Activated CD8-positive, alpha-beta T cell treated with anti-CD3 and anti-CD28 coated beads for 36 hours (primary cell): ENCODE measurements around the gene NF1. TPM values are rescaled to one million over a fixed set of nuclear protein-coding genes. Genes with fewer than 3 reads are reported as not detected.
"Not testable (repeated sequence)": the region's sequence is repeated elsewhere in the genome, so short reads cannot be mapped to it uniquely, and the experiment has no call there.

ENCODE experiments used
- ATAC-seq: fragments of 200-7000 bp; cut with Tn5 transposase; one replicate; pipeline ENCODE4 v1.10.0; 2021; ENCODE audit warnings: mild to moderate bottlenecking, moderate library complexity
- CTCF ChIA-PET: fragments of 350-600 bp; sonication (Branson Sonifier 250); formaldehyde crosslinking; loops from one replicate; lab custom pipeline; 2021; ENCODE audit warnings: antibody characterized with exemption; lab: Charles Lee
- POLR2A ChIA-PET: fragments of 350-600 bp; sonication (Branson Sonifier 250); formaldehyde crosslinking; loops from one replicate; lab custom pipeline; 2021; ENCODE audit warnings: antibody characterized with exemption; lab: Charles Lee
- DNase-seq: peaks from one replicate; pipeline ENCODE4 v3.0.0-alpha.2; 2020
- H3K27ac Mint-ChIP-seq: one replicate; pipeline ENCODE4 v1.8.0; 2021; ENCODE audit warnings: mild to moderate bottlenecking, mixed read lengths
- H3K27me3 Mint-ChIP-seq: one replicate; pipeline ENCODE4 v1.8.0; 2021; ENCODE audit warnings: mixed read lengths
- H3K36me3 Mint-ChIP-seq: one replicate; pipeline ENCODE4 v1.8.0; 2021; ENCODE audit warnings: low read depth, mixed read lengths
- H3K4me1 Mint-ChIP-seq: one replicate; pipeline ENCODE4 v1.8.0; 2021; ENCODE audit warnings: low read depth, mixed read lengths
- H3K4me3 Mint-ChIP-seq: one replicate; pipeline ENCODE4 v1.8.0; 2021; ENCODE audit warnings: mild to moderate bottlenecking, moderate library complexity, mixed read lengths
- H3K9me3 Mint-ChIP-seq: one replicate; pipeline ENCODE4 v1.8.0; 2021; ENCODE audit warnings: mixed read lengths
- CTCF ChIP-seq: fragments of 200-600 bp; IDR thresholded peaks from one replicate; pipeline ENCODE4 v1.8.0; 2022; ENCODE audit warnings: antibody characterized with exemption, mild to moderate bottlenecking
- intact Hi-C: fragments of 100-400 bp; cut with micrococcal nuclease; formaldehyde crosslinking; loops from one replicate; pipeline ENCODE4 v1.10.0; 2022
- total RNA-seq, 2 experiments: library from RNA; stranded (reverse); gene quantifications; one replicate each; pipeline ENCODE4 v1.2.3, GENCODE V29; 2021

NF1 gene
- total RNA-seq, 2 experiments from 2014 or later: 19.4 to 20.1 TPM

DNA sequence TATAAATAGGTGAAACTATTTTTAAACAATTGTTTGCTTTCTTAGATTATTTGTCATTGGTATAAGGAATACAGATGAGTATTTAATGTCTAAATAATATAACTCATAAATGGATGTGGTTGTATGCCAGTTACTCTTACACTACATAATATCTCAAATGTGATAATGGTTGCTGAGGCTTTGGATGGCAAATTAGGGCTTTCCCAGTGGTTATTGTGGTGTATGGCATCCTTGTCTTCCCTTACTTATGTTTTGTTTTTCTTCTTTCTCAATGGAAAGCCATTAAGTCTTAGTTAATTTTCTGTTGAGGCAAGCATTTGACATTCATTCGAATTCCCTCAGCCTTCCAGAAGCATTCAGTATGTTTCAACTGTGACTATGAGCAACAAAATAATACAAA, 191.8 kb downstream of the NF1 start:
- no peak overlapping the region for H3K27ac Mint-ChIP-seq
- no peaks in the 10 kb centered on the region for H3K27me3 Mint-ChIP-seq
- ChIA-PET CTCF (no interaction called here), POLR2A (interaction anchor here (0.7 kb wide), 1 partner anchor 448 kb away, joined by 3 read pairs; no protein-coding TSS in a partner anchor)
- peaks cover 20% of the 10 kb centered on the region for H3K4me1 Mint-ChIP-seq
- no peak for DNase-seq
- no peak for ATAC-seq
- H3K4me3 Mint-ChIP-seq: no peak overlapping the region
- H3K36me3 Mint-ChIP-seq: peaks cover 8% of the 10 kb centered on the region
- no peaks in the 10 kb centered on the region for H3K9me3 Mint-ChIP-seq
- no peak for TF ChIP-seq CTCF
- intact Hi-C loops: no loop called here

DNA sequence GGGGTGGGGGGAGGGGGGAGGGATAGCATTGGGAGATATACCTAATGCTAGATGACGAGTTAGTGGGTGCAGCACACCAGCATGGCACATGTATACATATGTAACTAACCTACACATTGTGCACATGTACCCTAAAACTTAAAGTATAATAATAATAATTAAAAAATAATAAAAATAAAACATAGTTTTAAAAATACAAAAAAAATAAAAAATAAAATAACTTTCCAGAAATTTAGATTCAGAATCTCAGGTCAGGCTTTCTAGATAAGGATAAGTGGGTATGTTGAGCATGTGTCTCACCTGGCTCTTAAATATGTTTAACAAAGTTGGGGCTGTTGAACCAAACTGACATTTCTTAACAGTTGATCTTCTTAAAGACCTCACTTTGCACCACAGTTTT, 193.2 kb downstream of the NF1 start:
- H3K9me3 Mint-ChIP-seq, H3K27ac Mint-ChIP-seq, POLR2A ChIA-PET, intact Hi-C loops, H3K36me3 Mint-ChIP-seq, H3K4me3 Mint-ChIP-seq, H3K27me3 Mint-ChIP-seq, ATAC-seq, DNase-seq, CTCF ChIA-PET: not testable (repeated sequence)
- H3K4me1 Mint-ChIP-seq: peaks cover 20% of the 10 kb centered on the region

DNA sequence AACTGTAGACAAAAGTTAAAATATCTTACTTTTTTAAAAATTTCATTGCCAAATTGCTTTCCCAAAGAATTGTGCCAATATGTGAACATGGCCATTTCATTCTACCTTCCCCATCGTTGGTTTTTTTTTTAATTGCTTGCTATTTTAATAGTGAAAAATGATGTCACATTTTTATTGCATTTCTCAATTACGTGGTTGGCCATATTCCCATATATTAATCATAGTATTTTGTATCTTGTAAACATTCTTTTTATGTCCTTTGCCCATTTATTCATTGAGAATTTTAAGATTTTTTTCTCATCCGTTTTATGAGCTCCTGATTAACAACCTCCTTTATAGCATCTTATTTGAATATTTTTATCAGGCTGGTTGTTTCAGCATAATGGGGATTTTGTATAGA, 195.0 kb downstream of the NF1 start:
- Mint-ChIP-seq H3K27ac (no peak overlapping the region), H3K36me3 (peaks cover 11% of the 10 kb centered on the region), H3K27me3 (no peaks in the 10 kb centered on the region), H3K4me1 (peaks cover 20% of the 10 kb centered on the region), H3K4me3 (no peak overlapping the region), H3K9me3 (no peaks in the 10 kb centered on the region)
- DNase-seq: no peak
- ChIA-PET CTCF (no interaction called here), POLR2A (interaction anchor here (0.6 kb wide), 1 partner anchor 249 kb away, joined by 3 read pairs; no protein-coding TSS in a partner anchor)
- no peak for TF ChIP-seq CTCF
- intact Hi-C loops: no loop called here
- ATAC-seq: no peak

GRCh38 chr17:31291820-31292219, 197.0 kb downstream of the NF1 start:
- CTCF ChIA-PET: no interaction called here
- ATAC-seq: no peak
- Mint-ChIP-seq H3K27ac (no peak overlapping the region), H3K4me3 (no peak overlapping the region), H3K4me1 (peaks cover 20% of the 10 kb centered on the region), H3K27me3 (no peaks in the 10 kb centered on the region), H3K36me3 (peaks cover 11% of the 10 kb centered on the region), H3K9me3 (no peaks in the 10 kb centered on the region)
- DNase-seq: no peak
- POLR2A ChIA-PET: no interaction called here
- TF ChIP-seq CTCF: no peak
- intact Hi-C loops: no loop called here

GRCh38 chr17:31293581-31293980, 198.8 kb downstream of the NF1 start:
- ChIA-PET CTCF (interaction anchor here (1.0 to 1.5 kb wide), 2 partner anchors 9 to 225 kb away, joined by 3 to 5 read pairs; no protein-coding TSS in a partner anchor), POLR2A (interaction anchor here (1.0 kb wide), 1 partner anchor 16 kb away, joined by 3 read pairs; no protein-coding TSS in a partner anchor)
- peaks cover 13% of the 10 kb centered on the region for H3K4me1 Mint-ChIP-seq
- H3K36me3 Mint-ChIP-seq: peaks cover 3% of the 10 kb centered on the region
- DNase-seq (no peak), ATAC-seq (no peak)
- no peak overlapping the region for H3K4me3 Mint-ChIP-seq
- no peaks in the 10 kb centered on the region for H3K27me3 Mint-ChIP-seq
- H3K9me3 Mint-ChIP-seq: no peaks in the 10 kb centered on the region
- no peak overlapping the region for H3K27ac Mint-ChIP-seq
- intact Hi-C loops: no loop called here
- no peak for TF ChIP-seq CTCF
